Endothelial cell of umbilical vein (primary cell): ENCODE results near the gene SLFNL1. TPM values are rescaled to one million over a fixed set of nuclear protein-coding genes. Genes with fewer than 3 reads are reported as not detected.
A peak's percentile ranks its signal among the peaks of the same experiment; 100 is the strongest.

ENCODE experiments used
- BruUV-seq: library from RNA; stranded (reverse); fragments of 400-500 nt; replicated peaks from 2 replicates; lab custom pipeline; 2021; lab: Mats Ljungman, UMichigan
- CTCF ChIA-PET: fragments of 300-600, 350-600 bp; sonication (Branson Sonifier 250); formaldehyde crosslinking; loops from one replicate; lab custom pipeline; 2021; ENCODE audit warnings: antibody characterized with exemption, inconsistent platforms; lab: Charles Lee
- POLR2A ChIA-PET: fragments of 300-600, 350-600 bp; sonication (Branson Sonifier 250); formaldehyde crosslinking; loops from one replicate; lab custom pipeline; 2021; ENCODE audit warnings: antibody characterized with exemption, inconsistent platforms; lab: Charles Lee
- DNase-seq: peaks from one replicate; pipeline ENCODE4 v3.0.0-alpha.2; 2011; ENCODE audit warnings: low read depth, low spot score
- FAIRE-seq: peaks from 2 replicates; lab custom pipeline; 2011; peaks lifted over from hg19 to GRCh38; lab: Jason Lieb, UNC
- H2AFZ ChIP-seq: 2 replicates; pipeline ENCODE4 v1.6.0; 2012; ENCODE audit warnings: low read depth, low read length, control low read depth, inconsistent platforms
- H3K27ac ChIP-seq: 2 replicates; pipeline ENCODE4 v1.5.1; 2011; ENCODE audit warnings: low read depth, mild to moderate bottlenecking, control low read depth, low read length, moderate library complexity; ENCODE audit not compliant: insufficient read depth
- H3K27me3 ChIP-seq, 2 experiments: 2 replicates each; pipeline versions ENCODE4 v1.6.0 to v1.6.1; 2011; ENCODE audit warnings: low read length in 2 of 2, mixed read lengths in 1 of 2; ENCODE audit not compliant: control insufficient read depth in 2 of 2, insufficient read depth in 2 of 2
- H3K36me3 ChIP-seq, 2 experiments: 2 replicates in 1 of 2; 3 replicates in 1 of 2; pipeline ENCODE4 v1.5.1; 2011; ENCODE audit warnings: low read length in 2 of 2, mild to moderate bottlenecking in 1 of 2, moderate library complexity in 1 of 2; ENCODE audit not compliant: control insufficient read depth in 2 of 2, insufficient read depth in 2 of 2; ENCODE audit errors: extremely low read depth in 1 of 2
- H3K4me1 ChIP-seq: 3 replicates; pipeline ENCODE4 v1.5.1; 2011; ENCODE audit warnings: mild to moderate bottlenecking, low read length; ENCODE audit not compliant: control insufficient read depth, insufficient read depth; ENCODE audit errors: extremely low read depth
- H3K4me2 ChIP-seq: 2 replicates; pipeline ENCODE4 v1.6.1; 2011; ENCODE audit warnings: low read length, control low read depth, mixed read lengths; ENCODE audit not compliant: insufficient read depth
- H3K4me3 ChIP-seq, 3 experiments: fragments of 200-600 bp in 1 of 3; sonication (generic), shearing (Covaris generic) in 1 of 3; replicated peaks in 1 of 3; 2 replicates each; pipeline ENCODE4 v1.5.1; 2011 to 2016; ENCODE audit warnings: control low read depth in 3 of 3, low read length in 3 of 3, mild to moderate bottlenecking in 2 of 3, inconsistent platforms in 1 of 3, low read depth in 1 of 3, moderate library complexity in 1 of 3; ENCODE audit not compliant: insufficient read depth in 1 of 3
- H3K79me2 ChIP-seq: 2 replicates; pipeline ENCODE4 v1.6.0; 2012; ENCODE audit warnings: low read length, inconsistent platforms; ENCODE audit not compliant: control insufficient read depth, insufficient read depth
- H3K9ac ChIP-seq: replicated peaks from 2 replicates; pipeline ENCODE3; 2011; ENCODE audit warnings: low read length, control low read depth; ENCODE audit not compliant: insufficient read depth; ENCODE audit errors: extremely low read depth
- H3K9me1 ChIP-seq: replicated peaks from 3 replicates; pipeline ENCODE4 v1.6.0; 2011; ENCODE audit warnings: mild to moderate bottlenecking, low read length; ENCODE audit not compliant: control insufficient read depth, insufficient read depth; ENCODE audit errors: extremely low read depth
- H3K9me3 ChIP-seq: replicated peaks from 2 replicates; pipeline ENCODE4 v1.5.1; 2012; ENCODE audit warnings: low read length, inconsistent platforms; ENCODE audit not compliant: control insufficient read depth, insufficient read depth
- H4K20me1 ChIP-seq: replicated peaks from 2 replicates; pipeline ENCODE3; 2011; ENCODE audit warnings: mild to moderate bottlenecking, low read length; ENCODE audit not compliant: control insufficient read depth, insufficient read depth; ENCODE audit errors: extremely low read depth
- EZH2 ChIP-seq: IDR thresholded peaks from 2 replicates; pipeline ENCODE4 v1.6.1; 2012; ENCODE audit warnings: borderline replicate concordance, low read depth, mild to moderate bottlenecking, moderate library complexity, low read length, inconsistent platforms; ENCODE audit not compliant: severe bottlenecking
- FOS ChIP-seq: IDR thresholded peaks from 2 replicates; pipeline ENCODE4 v1.6.1; 2011; ENCODE audit warnings: mild to moderate bottlenecking, low read length, moderate library complexity, borderline replicate concordance; ENCODE audit not compliant: insufficient read depth
- GATA2 ChIP-seq: IDR thresholded peaks from 2 replicates; pipeline ENCODE4 v1.7.0; 2011; ENCODE audit warnings: low read depth, mild to moderate bottlenecking, moderate library complexity, mixed read lengths, low read length; ENCODE audit not compliant: insufficient read length, insufficient read depth
- JUN ChIP-seq: IDR thresholded peaks from 2 replicates; pipeline ENCODE4 v1.6.1; 2011; ENCODE audit warnings: borderline replicate concordance, low read depth; ENCODE audit not compliant: insufficient read length, insufficient read depth
- MYC ChIP-seq: IDR thresholded peaks from one replicate; pipeline ENCODE4 v1.6.1; 2011; ENCODE audit warnings: mild to moderate bottlenecking, low read depth, low read length
- POLR2A ChIP-seq: IDR thresholded peaks from 2 replicates; pipeline ENCODE4 v1.6.1; 2012; ENCODE audit warnings: low read depth, mild to moderate bottlenecking, control low read depth, low read length
- POLR2AphosphoS5 ChIP-seq: IDR thresholded peaks from 2 replicates; pipeline ENCODE4 v1.6.1; 2012; ENCODE audit warnings: low read depth, mild to moderate bottlenecking, control low read depth, low read length, moderate library complexity; ENCODE audit not compliant: insufficient read depth
- dilution Hi-C: fragments of 300-500 bp; cut with MboI; formaldehyde crosslinking; loops from one replicate; pipeline ENCODE4 v1.15.0; 2019; ENCODE audit warnings: low sequenced_read_pairs; ENCODE audit not compliant: extremely low pct_ligation_motif_present
- intact Hi-C: fragments of 100-400 bp; cut with micrococcal nuclease; formaldehyde crosslinking; loops from one replicate; pipeline ENCODE4 v1.10.0; 2022
- polyA plus RNA-seq, 4 experiments: library from polyadenylated mRNA; depleted of rRNA in 3 of 4; stranded (reverse) in 3 of 4; unstranded in 1 of 4; fragments of >200 nt; gene quantifications; 2 replicates each; pipeline versions ENCODE4 v1.2.1 to v1.2.3, GENCODE V29; 2011 to 2012; ENCODE audit warnings: missing spikeins in 1 of 4
- total RNA-seq: library from RNA; stranded (reverse); gene quantifications from 2 replicates; pipeline ENCODE4 v1.2.3, GENCODE V29; 2021
- TF ChIP-seq, protein P1 (sequence below): IDR thresholded peaks from 2 replicates; pipeline ENCODE4 v1.6.1; 2011; ENCODE audit not compliant: insufficient read depth, insufficient read length
- TF ChIP-seq, protein P2 (sequence below), 2 donors: IDR thresholded peaks; 1 replicate in 1 of 2; 2 replicates in 1 of 2; pipeline ENCODE4 v1.5.1; 2011; ENCODE audit warnings: low read length in 2 of 2, mild to moderate bottlenecking in 2 of 2, moderate library complexity in 2 of 2, control low read depth in 1 of 2, inconsistent platforms in 1 of 2, low read depth in 1 of 2; ENCODE audit not compliant: insufficient read depth in 1 of 2; ENCODE audit errors: extremely low read depth in 1 of 2

The SLFNL1 gene
- total and polyA plus RNA-seq, 2 donors (not counting 3 experiments of a cell fraction or from before 2014, with no cell fraction given): 0.14 to 0.29 TPM

- FAIRE-seq (no peak), DNase-seq (no peak)
- ChIA-PET CTCF (no interaction called here), POLR2A (no interaction called here)
- H3K36me3 ChIP-seq: peaks cover 0 to 8% of the 10 kb centered on the region in 2 experiments
- H3K9me1 ChIP-seq: no peaks in the 10 kb centered on the region
- no peaks in the 10 kb centered on the region for H3K9me3 ChIP-seq
- H3K9ac ChIP-seq: no peak overlapping the region
- no peak overlapping the region for H3K4me3 ChIP-seq
- no peak overlapping the region for H3K4me2 ChIP-seq
- BruUV-seq: no TSS peak
- no peaks in the 10 kb centered on the region for H3K79me2 ChIP-seq
- no peak overlapping the region for H3K27ac ChIP-seq
- H3K4me1 ChIP-seq: peaks cover 38% of the 10 kb centered on the region
- intact Hi-C loops: loop anchor here (5.0 kb wide), 1 partner anchor 74 kb away; no protein-coding TSS in a partner anchor
- no peaks in the 10 kb centered on the region for H3K27me3 ChIP-seq
- dilution Hi-C loops: no loop called here
- H4K20me1 ChIP-seq: no peaks in the 10 kb centered on the region
- no peak overlapping the region for H2AFZ ChIP-seq
- no peak for TF ChIP-seq GATA2
- no peak for TF ChIP-seq EZH2
- no peak for TF ChIP-seq POLR2A
- TF ChIP-seq POLR2AphosphoS5: no peak
- TF ChIP-seq MYC: no peak
- TF ChIP-seq, protein P1, sequence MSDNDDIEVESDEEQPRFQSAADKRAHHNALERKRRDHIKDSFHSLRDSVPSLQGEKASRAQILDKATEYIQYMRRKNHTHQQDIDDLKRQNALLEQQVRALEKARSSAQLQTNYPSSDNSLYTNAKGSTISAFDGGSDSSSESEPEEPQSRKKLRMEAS: no peak
These were observed 27.0 kb upstream of the SLFNL1 start for GRCh38 chr1:41048540-41048939.

- H3K4me1 ChIP-seq: peaks cover 38% of the 10 kb centered on the region
- no peak overlapping the region for H2AFZ ChIP-seq
- no peaks in the 10 kb centered on the region for H3K27me3 ChIP-seq
- no peaks in the 10 kb centered on the region for H3K9me1 ChIP-seq
- no peak for DNase-seq
- TF ChIP-seq GATA2 (no peak), EZH2 (no peak), POLR2AphosphoS5 (no peak), FOS (no peak), MYC (no peak), JUN (no peak), POLR2A (no peak)
- TF ChIP-seq, protein P2, sequence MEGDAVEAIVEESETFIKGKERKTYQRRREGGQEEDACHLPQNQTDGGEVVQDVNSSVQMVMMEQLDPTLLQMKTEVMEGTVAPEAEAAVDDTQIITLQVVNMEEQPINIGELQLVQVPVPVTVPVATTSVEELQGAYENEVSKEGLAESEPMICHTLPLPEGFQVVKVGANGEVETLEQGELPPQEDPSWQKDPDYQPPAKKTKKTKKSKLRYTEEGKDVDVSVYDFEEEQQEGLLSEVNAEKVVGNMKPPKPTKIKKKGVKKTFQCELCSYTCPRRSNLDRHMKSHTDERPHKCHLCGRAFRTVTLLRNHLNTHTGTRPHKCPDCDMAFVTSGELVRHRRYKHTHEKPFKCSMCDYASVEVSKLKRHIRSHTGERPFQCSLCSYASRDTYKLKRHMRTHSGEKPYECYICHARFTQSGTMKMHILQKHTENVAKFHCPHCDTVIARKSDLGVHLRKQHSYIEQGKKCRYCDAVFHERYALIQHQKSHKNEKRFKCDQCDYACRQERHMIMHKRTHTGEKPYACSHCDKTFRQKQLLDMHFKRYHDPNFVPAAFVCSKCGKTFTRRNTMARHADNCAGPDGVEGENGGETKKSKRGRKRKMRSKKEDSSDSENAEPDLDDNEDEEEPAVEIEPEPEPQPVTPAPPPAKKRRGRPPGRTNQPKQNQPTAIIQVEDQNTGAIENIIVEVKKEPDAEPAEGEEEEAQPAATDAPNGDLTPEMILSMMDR (IDR thresholded peaks at IDR 0.05; ENCODE audit: extremely low read depth in 1 of 2, insufficient read depth in 1 of 2, low read depth in 1 of 2, low read length in 2 of 2): no peak
- TF ChIP-seq, protein P1: no peak
- ChIA-PET CTCF (interaction anchor here (1.6 kb wide), 1 partner anchor 43 kb away, joined by 5 read pairs; no protein-coding TSS in a partner anchor), POLR2A (no interaction called here)
- no peaks in the 10 kb centered on the region for H3K9me3 ChIP-seq
- no peak overlapping the region for H3K4me2 ChIP-seq
- peak overlapping the region; percentile 53 for H3K27ac ChIP-seq
- H3K4me3 ChIP-seq: no peak overlapping the region
- dilution Hi-C loops (no loop called here), intact Hi-C loops (loop anchor here (5.0 kb wide), 1 partner anchor 76 kb away; no protein-coding TSS in a partner anchor)
- H4K20me1 ChIP-seq: no peaks in the 10 kb centered on the region
- H3K79me2 ChIP-seq: no peaks in the 10 kb centered on the region
- BruUV-seq: no TSS peak
- FAIRE-seq: no peak
- no peak overlapping the region for H3K9ac ChIP-seq
- H3K36me3 ChIP-seq: peaks cover 0 to 8% of the 10 kb centered on the region in 2 experiments
These were observed 24.8 kb upstream of the SLFNL1 start for GRCh38 chr1:41046347-41046775.
